HG02759 (cell line): ENCODE measurements around the gene ADGRG7.
"Not testable (repeated sequence)": the region's sequence is repeated elsewhere in the genome, so short reads cannot be mapped to it uniquely, and the experiment has no call there.

Experiments
- ATAC-seq: cut with Tn5 transposase; IDR thresholded peaks from one replicate; pipeline ENCODE4 v1.9.1; 2021; ENCODE audit warnings: mild to moderate bottlenecking, moderate library complexity; ENCODE audit not compliant: unreplicated experiment

ADGRG7 gene

DNA sequence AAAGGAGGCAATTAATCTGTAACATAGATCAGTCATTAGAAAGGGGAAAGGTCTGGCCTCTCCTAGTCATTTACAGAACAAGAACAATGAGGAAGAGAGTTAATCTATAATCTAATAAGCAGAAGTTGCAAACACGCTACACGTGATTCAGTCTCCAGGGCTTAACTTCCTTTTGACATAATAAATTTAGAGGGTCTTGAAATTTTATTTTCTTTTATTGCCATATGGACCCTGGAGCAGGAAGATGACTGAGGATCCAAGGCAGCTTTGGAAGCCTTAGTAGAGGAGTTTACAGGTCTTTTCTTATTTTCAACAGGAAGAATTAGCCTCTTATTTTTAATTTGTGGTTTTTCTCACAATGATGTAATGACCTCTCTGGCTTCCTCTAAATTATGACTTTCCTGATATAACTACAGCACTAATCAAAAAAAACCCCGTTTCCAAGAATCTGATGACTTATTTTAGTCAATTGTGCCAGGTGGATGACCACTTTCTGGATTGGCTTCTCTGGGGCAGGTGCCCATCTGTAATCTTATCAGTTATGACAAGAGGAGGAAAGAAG, 32.2 kb downstream of the ADGRG7 start:
- ATAC-seq, result peak; percentile 88

DNA sequence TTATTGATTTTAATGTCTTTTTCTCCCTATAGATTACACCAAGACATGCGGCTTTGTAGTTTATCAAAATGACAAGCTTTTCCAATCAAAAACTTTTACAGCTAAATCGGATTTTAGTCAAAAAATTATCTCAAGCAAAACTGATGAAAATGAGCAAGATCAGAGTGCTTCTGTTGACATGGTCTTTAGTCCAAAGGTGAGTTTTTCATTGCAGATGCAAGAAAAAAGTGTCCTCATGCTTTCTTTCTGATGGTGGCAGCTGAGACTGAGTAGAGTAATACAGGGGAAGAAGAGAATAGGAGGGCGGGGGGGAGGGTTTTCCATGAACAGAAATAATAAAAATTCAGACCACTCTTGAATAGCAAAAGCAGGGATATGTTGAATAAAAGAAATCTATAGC, 36.5 kb downstream of the ADGRG7 start:
- ATAC-seq, result no peak

DNA sequence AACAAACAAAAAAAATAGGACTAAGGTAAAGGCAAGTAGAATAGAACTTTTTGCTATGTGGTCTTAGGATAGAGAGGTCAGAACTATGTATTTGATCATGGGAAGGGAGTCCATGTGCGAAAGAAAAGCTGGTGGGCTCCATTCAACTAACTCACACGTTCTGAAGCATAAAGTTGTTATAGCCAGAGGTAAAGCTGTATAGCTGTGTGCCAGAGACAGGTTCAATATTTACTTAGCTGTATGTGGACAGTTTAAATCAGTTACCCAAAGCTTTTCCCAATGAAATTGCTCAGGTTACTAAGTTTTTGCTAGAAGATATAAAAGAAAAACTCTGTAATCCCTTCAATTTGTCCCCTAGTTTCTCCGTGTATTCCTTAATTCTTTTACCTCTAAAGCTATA, 37.8 kb downstream of the ADGRG7 start:
- ATAC-seq, result no peak

DNA sequence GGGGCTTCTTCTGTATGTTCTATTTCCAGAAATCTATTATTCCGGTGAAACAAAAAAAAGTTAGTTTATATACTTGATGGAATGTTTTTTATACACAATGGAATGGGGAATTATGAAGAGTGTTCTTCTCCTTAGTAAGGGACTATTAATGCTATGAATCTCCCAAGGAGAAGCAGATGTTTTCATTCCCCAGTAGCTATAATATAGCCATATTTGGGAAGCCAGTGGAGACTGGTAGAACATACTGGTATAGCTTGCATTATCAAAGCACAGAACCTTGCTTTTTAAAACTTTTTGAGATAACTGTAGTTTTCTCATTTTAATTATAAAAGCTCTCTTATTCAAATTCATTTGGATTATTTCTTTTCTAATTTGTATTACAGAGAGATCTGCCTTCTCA, 38.3 kb downstream of the ADGRG7 start:
- no peak for ATAC-seq

DNA sequence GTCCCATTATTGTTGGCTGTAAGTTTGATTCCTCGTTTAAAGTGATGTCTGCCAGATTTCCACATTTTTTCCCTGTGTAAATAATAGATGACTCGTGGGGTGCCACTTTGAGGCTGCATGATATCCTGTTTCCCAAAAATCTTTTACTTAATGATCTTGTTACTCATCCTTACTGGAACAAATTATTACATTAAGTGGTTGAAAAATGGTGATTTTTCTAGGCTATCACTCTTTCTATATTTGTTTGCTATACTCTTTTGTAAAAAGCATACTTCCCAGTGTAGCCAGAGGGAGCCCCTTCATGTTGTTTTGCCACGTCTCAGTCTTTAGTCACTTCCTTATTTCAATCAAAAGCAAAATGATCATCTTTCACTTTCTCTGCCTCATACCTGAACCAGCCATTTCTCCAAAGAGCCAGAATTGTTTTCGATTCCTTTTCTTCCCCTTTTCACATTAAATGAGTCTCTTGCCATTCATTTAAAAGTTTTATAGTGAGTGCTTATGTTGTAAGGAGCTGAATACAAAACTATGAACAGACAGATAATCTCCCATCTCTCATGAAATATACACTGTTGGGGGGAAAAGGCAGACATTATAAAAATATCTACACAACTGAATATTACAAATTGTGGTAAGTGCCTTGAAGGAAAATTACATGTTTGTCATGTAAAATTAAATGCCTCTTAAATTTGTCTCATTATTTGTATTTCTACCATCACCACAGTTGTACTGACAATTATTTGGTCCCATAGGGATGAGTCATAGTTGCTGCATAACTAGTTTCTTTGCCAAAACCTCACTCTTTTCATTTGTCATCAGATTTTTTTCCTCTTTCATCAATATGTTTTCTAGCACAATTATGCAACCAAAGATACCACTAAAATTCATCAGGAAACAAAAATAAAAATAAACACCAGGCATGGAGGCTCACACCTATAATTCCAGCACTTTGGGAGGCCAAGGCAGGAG, 41.5 kb downstream of the ADGRG7 start:
- peak; percentile 99 for ATAC-seq

DNA sequence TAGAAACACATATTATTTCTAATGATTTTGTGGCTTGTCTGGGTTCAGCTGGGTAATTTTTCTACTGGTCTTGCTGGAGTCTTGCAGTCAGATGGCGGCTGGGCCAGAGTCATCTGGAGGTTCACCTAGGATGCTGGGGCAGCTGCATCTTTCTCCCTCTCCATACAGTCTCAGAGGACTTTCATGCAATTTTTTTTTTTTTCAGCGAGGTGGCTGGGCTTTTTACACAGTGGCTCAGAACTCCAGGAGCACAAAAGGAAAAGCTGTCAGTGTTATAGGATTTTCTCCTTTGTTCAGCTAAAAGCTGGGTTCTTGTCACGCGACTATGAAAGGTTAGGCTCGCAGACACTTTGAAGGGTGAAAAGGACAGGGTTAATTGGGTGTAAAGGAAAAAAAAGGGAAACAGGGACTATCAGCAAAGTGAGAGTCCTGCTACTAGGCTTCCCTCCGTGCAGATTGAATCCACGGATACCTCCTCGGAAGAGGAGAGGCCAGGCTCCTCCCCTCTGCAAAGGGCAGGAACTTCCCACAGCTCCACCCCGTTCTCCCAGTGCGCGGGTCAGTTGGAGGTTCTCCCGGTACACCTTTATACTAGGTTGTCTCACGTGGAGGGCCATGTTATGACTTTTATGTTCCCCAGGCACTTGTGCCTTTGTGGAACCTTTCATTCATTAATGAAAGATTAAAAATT, 44.3 kb downstream of the ADGRG7 start:
- ATAC-seq, result no peak

DNA sequence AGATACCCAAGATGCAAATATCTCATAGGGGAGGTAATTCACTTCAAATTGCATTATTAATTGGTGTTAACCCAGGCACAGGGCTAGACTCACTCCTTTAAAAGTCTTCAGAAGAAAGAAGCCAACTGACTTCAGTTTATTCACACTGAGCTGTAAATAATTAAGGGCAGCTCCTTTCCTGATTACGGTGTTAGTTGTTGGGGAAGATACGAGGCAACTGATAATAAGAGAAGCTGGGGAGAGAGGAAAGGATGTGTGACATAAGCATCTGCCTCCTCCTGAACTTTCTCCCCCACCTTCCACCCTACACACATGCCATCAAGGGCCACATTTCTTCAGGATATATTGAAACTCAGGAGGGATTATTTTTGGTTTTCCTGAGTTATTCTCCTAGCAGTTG, 47.5 kb downstream of the ADGRG7 start:
- no peak for ATAC-seq

DNA sequence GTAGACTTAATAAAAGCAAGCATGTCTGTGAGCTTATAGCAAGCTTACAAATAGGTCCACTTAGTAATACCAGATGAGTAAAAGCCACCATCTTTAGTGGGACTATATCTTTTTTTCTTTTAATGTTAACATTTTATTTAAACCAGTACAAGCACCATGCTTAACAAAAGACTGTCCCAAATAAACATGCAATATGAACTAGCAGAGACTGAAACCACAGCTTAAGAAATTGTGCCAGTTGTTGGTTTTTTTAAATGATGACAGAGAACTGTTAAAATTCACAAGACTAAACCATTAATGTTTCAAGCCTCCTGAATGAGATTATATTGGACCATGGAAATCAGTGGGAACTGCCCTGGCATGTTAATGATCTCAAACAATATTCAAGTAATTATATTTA, 51.9 kb downstream of the ADGRG7 start:
- ATAC-seq, result not testable (repeated sequence)

DNA sequence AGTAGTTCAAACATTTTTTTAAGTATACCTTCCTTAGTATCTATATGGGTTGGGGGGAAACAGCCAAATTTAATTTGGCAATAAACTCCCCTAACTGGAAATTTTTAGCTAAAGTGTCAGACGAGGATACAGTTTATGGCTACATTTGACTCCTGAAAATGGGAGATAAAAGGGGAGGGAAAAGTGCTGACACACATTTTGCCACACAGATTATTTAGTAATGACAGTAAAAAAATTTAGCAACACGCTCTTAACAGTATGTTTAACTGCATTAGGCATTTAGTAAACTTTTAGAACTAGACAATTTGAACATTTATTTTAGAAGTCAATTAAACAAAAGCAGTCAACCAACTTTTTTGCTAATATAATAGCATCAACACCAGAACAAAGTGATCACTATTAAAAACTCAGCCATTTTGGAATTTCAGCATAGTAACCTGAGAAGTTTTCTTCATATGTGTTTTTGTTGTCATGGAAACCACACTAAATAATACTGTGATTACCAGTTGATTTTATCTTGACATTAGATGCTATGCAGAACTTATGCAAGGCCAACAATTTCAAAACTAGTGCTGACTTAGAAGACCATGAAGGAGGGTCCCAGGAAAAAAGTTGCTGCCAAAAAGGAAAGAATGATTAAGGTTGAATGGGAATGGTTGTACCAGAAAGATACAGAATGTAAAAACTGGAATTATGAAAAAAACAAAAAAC, 52.9 kb downstream of the ADGRG7 start:
- ATAC-seq, result no peak

DNA sequence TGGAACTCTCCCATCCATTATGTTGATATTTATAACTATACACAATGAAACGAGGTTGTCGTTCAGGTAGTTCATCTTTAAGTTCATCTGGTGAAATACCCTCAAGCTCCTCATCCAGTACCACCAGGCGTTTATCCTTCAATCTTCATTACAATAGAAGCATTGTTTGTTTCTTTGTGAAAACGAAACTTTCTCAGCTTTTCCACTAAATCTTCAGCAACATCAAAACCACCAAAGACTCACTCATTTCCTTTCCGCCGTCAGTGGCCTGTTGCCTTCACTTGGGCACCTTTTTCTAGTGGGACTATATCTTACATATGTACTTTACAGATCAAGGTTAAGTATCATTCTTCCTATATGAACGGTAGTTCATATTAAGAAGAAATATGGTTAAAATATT, 55.8 kb downstream of the ADGRG7 start:
- ATAC-seq, result no peak

DNA sequence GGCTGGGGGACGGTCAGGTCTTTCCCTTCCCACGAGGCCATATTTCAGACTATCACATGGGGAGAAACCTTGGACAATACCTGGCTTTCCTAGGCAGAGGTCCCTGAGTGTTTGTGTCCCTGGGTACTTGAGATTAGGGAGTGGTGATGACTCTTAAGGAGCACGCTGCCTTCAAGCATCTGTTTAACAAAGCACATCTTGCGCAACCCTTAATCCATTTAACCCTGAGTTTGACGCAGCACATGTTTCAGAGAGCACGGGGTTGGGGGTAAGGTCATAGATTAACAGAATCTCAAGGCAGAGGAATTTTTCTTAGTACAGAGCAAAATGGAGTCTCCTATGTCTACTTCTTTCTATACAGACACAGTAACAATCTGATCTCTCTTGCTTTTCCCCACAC, 57.3 kb downstream of the ADGRG7 start:
- ATAC-seq, result not testable (repeated sequence)

DNA sequence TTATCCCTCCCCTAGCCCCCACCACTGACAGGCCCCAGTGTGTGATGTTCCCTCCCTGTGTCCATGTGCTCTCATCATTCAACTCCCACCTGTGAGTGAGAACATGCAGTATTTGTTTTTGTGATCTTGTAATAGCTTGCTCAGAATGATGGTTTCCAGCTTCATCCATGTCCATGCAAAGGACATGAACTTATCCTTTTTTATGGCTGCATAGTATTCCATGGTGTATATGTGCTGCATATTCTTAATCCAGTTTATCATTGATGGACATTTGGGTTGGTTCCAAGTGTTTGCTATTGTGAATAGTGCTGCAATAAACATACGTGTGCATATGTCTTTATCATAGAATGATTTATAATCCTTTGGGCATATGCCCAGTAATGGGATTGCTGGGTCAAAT, 57.9 kb downstream of the ADGRG7 start:
- ATAC-seq, result not testable (repeated sequence)

DNA sequence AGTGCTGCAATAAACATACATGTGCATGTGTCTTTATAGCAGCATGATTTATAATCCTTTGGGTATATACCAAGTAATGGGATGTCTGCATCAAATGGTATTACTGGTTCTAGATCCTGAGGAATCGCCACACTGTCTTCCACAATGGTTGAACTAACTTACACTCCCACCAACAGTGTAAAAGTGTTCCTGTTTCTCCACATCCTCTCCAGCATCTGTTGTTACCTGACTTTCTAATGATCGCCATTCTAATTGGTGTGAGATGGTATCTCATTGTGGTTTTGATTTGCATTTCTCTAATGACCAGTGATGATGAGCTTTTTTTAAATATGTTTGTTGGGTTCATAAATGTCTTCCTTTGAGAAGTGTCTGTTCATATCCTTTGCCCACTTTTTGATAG, 61.6 kb downstream of the ADGRG7 start:
- ATAC-seq, result not testable (repeated sequence)

DNA sequence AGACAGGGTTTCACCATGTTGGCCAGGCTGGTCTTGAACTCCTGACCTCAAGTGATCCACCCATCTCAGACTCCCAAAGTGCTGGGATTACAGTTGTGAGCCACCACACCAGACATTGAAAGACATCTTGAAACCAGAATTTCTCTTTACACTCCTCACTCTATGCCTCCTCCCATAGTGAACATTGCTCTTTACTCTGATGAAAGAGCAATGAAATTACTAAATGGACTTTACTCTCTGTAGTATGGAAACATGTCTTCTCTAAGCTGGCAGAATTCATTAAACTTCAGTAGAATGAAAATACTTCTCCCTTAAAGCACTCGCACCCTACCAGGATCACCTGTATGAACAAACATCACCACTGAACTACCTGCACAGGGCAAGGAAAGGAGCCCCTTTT, 72.1 kb downstream of the ADGRG7 start:
- ATAC-seq, result no peak

DNA sequence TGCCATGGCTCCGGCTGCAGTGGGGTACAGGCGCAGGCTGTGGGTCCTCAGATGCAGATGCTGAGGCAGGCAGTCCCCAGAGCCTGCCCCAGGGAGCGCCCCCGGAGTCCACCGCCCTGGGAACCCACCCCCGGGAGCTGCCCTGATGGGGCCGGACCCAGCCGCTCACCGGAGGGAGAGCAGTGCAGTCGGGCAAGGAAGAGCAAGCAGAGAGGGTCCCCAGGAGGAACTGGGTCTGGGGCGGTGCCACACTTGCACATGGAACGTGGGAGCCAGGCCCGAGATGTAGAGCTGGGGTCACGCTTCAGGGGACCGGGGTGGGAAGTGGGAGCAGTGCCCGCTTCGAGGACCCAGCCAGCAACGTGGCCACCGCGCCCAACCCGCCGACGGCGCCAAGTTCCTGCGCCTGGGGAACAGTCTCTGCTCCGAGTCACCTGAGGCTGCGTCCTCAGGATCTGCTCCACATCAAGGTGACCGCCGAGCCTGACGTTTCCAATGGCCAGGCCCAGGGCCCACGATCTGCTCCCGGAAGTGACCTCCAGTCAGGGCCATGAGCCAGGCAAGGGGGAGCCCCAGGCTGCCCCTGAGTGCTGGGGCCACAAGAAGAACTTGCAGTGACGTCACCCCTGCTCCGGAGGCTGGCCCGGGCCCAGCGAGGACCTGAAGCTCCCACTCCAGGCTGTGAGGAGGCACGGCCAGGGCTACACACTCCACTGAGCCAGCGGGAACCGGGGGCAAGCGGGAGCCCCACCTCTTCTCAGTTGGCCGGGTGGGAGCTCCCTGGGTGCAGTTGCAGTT, 72.9 kb downstream of the ADGRG7 start:
- no peak for ATAC-seq

DNA sequence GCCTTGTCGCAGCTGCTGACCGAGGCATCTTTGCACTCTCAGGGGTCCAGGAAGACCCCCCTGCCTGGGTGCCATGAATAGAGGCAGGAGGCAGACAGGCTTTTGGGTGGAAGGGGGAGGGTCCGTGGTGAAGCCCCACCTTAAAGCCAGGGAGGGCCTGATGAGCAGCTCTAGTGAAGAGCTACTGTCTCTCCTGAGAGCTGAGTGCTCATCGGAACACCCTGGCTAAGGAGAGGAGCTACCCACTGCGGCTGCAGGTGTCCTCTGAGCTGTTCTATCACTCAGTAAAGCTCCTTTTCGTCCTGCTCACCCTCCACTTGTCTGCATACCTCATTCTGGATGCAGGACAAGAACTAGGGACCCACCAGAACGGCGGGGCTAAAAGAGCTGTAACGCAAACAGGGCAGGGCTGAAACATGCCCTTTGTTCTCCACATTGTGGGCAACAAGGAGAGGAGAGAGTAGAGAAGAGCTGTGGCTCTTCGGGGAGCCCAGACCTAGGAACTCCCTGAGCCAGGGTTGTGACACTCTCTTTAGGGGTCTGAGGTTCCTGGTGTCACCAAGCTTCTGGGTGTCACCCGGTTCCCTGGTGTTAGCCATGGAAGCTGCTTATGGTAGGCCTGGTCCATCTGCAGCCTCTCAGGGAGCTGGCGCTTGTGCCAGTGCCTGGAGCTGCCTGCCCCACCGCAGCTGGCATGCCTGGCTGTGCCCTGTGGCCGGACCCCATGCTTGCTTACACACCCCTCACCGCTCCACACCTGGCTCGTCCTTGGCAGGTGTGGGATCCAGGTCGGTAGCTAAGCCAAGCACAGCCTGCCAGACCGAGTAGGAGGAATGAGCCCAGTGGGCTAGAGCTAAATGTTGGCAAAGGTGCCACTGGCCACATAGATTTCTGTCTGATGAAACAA, 73.7 kb downstream of the ADGRG7 start:
- no peak for ATAC-seq

DNA sequence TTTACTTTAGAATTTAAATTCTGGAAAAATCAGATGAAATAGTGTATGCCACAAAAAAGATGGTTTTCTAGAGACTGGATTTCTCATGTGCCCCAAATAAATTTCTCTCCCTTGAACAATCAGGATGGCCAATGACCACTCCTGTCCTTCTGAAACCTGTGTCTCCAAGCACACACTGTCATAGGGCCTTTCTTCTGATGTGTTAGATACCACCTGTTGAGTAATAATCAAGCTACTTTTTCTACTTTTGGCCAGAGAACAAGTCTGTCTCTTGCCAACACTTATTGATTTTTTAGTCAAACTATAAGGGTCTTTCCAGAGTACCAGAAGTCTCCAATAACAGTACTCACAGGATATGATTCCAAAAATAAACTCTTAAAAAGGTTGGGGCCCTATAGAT, 83.8 kb downstream of the ADGRG7 start:
- no peak for ATAC-seq

DNA sequence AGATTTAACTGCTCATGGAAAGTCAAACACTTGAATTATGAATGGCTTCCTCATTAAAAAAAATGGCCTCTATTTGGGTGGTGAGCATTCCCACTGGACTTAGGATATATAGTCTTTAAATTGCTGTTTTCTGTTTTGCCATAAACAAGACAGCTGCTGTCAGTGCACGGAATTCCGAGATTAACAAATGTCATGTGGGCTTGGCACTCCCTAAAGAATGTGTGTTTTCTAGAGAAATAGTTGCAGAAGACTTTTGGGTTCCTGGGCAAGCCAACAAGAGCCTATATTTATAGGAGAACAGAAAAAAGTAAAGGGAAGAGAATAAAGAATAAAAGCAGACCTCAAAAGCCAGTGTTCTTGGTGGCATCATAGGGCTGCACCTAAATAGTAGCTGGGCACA, 86.3 kb downstream of the ADGRG7 start:
- no peak for ATAC-seq

DNA sequence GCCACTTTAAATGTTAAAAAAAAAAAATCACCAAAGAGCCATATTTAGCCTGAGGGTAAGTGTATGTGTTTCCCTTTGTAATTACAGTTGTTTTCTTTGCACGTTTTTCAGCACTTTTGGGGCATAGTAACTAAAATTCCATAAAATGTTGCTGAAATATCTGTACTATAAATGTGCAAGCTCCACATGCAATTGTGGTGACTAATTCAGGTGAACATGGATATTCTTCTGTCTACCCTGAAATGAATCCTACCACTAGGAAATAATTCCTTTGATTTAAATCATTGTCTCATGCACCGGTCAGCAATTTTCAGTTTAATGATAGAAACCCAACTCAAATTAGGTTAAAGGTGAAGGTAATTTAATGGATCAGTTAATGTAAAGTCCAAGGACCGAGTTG, 86.8 kb downstream of the ADGRG7 start:
- ATAC-seq, result no peak
